Rectal smooth muscle tissue (tissue), 1 donor: ENCODE results near the gene PCBP3.
"Not testable (repeated sequence)": the region's sequence is repeated elsewhere in the genome, so short reads cannot be mapped to it uniquely, and the experiment has no call there.

Experiments
- H3K27ac ChIP-seq: one replicate; pipeline ENCODE4 v1.7.0; 2013; ENCODE audit warnings: low read depth, low read length, inconsistent platforms
- H3K27me3 ChIP-seq: one replicate; pipeline ENCODE4 v1.7.0; 2013; ENCODE audit warnings: low read length; ENCODE audit not compliant: control insufficient read depth, insufficient read depth
- H3K36me3 ChIP-seq: one replicate; pipeline ENCODE4 v1.7.0; 2013; ENCODE audit warnings: low read length; ENCODE audit not compliant: control insufficient read depth, insufficient read depth
- H3K4me1 ChIP-seq: one replicate; pipeline ENCODE4 v1.7.0; 2013; ENCODE audit warnings: low read length; ENCODE audit not compliant: control insufficient read depth, insufficient read depth
- H3K4me3 ChIP-seq: one replicate; pipeline ENCODE4 v1.7.0; 2013; ENCODE audit warnings: low read length
- H3K9ac ChIP-seq: one replicate; pipeline ENCODE4 v1.7.0; 2013; ENCODE audit warnings: low read length

Gene PCBP3

DNA sequence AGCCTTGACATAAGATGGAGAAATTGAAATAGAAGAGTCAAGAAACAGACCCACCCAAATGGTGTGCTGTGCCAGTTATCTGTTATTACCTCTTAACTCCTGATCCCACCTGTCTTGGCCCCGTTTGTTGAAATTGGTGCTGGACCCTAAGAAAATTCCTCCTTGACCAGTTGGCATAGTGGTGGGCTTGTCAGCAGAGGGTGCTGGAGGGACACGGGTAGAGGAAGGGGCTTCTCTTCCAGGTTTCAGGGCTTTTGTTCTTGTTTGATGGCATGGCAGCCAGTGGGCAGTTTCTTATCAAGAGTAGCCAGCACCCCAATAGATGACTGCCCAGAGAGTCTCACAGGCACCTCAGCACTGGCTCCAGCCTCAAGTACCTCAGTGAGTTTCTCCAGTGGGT, 51.6 kb downstream of the PCBP3 start:
- no peak overlapping the region for H3K4me3 ChIP-seq
- no peak overlapping the region for H3K27ac ChIP-seq
- H3K36me3 ChIP-seq = no peaks in the 10 kb centered on the region
- no peak overlapping the region for H3K9ac ChIP-seq
- peaks cover 3% of the 10 kb centered on the region for H3K4me1 ChIP-seq
- no peaks in the 10 kb centered on the region for H3K27me3 ChIP-seq

DNA sequence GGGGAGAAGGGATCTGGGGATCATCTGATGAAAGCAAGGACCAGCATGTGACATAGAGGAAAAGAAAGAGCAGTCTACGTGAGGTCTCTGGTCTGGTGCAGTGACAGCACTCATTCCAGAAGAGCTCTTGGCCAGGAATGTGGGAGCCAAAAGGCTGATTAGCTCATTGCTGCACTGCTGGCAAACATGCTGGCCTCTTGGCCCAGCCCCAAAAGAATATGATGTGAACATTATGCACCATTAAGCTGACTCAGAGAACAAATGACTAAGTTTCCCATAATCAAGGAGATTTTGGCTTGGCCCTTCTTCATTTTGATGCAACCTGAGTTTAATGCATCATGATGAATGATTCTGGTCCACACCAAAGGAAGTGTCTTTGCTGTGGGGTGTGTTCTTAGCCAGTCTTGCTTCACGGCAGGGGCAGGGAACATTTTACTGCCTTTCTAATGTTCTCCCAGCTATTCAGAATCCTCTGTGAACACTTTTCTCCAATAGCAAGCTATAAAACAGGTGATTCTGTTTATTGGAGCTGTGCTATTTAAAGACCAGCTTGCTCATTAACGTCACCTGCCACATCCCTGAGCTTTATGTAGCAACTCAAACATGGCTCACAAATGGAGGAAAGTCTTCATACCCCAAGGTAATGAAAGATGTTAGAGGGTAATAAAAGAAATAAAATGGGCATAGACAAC, 55.1 kb downstream of the PCBP3 start:
- H3K4me3 ChIP-seq = no peak overlapping the region
- H3K9ac ChIP-seq = no peak overlapping the region
- H3K4me1 ChIP-seq = peaks cover 3% of the 10 kb centered on the region
- no peak overlapping the region for H3K27ac ChIP-seq
- no peaks in the 10 kb centered on the region for H3K27me3 ChIP-seq
- no peaks in the 10 kb centered on the region for H3K36me3 ChIP-seq

DNA sequence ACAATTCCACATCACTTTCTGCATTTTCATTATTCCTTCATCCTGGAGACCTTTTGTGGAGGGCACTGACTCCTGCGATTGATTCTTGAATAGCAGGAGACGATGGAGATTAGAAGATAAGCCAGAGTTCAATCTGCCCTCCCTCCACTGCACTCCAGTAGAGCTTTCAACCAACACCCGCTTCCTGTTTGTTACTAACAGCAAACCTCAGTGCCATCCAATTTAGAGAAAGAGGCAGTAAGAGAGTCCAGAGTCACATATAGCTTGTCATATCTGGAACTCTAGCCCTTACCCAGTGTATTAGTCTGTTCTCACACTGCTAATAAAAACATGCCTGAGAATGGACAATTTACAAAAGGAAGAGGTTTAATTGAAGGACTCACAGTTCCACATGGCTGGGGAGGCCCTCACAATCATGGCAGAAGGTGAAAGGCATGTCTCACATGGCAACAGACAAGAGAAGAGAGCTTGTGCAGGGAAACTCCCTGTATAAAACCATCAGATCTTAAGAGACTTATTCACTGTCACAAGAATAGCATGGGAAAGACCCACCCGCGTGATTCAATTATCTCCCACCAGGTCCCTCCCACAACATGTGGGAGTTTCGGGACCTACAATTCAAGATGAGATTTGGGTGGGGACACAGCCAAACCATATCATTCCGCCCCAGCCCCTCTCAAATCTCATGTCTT, 55.9 kb downstream of the PCBP3 start:
- no peaks in the 10 kb centered on the region for H3K27me3 ChIP-seq
- H3K36me3 ChIP-seq = no peaks in the 10 kb centered on the region
- peaks cover 3% of the 10 kb centered on the region for H3K4me1 ChIP-seq
- no peak overlapping the region for H3K4me3 ChIP-seq
- no peak overlapping the region for H3K27ac ChIP-seq
- H3K9ac ChIP-seq = no peak overlapping the region

DNA sequence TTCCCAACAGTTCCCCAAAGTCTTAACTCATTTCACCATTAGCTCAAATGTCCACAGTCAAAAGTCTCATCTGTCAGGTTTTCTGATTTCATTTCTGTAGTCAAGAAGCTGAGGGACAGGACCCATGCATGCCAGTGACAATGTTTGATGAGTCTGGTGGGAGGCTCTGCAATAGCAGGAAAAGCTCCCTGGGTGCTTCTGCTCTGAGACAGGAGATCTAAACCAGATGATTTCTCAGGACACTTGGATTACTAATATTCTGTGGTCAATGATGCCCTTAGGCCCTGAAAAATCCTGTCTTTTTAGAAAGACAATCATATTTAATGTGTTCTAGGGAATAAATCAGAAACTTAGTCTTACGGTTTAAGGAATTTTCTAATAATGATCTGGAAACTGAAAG, 56.4 kb downstream of the PCBP3 start:
- Histone ChIP-seq H3K4me1 (peaks cover 3% of the 10 kb centered on the region), H3K27ac (no peak overlapping the region), H3K27me3 (no peaks in the 10 kb centered on the region), H3K4me3 (no peak overlapping the region), H3K36me3 (no peaks in the 10 kb centered on the region), H3K9ac (no peak overlapping the region)

DNA sequence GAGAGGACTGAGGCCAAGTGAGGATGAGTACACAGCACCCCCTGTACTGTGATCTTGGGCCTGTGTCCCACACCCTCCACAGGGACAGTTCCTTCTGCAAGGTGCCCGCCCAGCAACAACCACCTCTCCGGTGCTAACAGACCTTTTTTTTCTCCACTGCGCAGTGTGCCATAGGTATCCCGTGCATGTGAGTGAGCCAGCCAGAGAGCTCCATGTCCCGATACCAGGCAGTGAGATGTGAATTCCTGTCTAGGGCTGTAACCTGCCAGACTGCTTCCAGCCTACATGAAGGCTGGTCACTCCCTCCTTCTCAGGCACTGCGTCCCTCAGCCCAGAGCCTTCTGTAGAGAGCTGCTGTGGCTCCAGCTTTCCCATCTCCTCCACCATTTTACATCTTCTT, 56.9 kb downstream of the PCBP3 start:
- Histone ChIP-seq H3K4me1 (peaks cover 3% of the 10 kb centered on the region), H3K36me3 (no peaks in the 10 kb centered on the region), H3K27me3 (no peaks in the 10 kb centered on the region), H3K4me3 (no peak overlapping the region), H3K9ac (no peak overlapping the region), H3K27ac (no peak overlapping the region)

DNA sequence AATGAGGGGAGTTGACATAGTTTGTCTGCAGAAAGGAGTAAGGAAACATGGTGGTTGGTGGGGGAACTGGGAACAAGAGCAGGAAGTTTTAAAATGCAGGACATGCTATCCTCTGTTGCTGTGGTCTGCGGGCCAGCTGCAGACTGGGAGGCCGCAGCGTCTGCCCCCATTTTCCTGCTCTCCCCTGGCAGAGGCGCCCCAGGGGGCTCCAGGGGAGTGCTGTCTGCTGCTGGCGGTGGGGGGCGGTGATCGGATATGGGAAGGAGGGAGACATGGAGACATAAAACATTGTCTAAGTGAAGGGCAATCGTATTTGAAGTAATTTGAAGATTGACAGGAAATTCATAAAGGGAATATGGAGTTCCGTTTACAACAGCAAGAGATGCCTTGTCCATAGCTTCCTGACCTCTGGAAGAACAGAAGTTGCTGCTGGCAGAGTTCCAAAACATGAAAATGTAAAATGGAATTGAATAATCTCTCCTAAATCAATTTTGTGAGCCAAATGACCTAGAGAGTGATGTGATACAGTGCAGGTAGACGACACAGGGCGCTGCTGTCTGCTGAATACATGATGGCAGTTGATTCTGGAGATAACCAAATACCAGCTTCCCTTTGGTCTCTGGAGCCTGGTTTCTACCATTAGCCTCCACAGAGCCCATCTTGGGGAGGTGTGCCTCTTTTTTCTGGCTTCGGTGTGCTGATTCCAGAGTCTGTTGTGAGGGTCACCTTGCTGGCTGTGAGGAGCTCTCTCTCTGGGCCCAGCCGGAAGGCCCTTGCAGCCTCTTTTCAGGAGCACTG, 61.0 kb downstream of the PCBP3 start:
- no peaks in the 10 kb centered on the region for H3K27me3 ChIP-seq
- H3K4me3 ChIP-seq = no peak overlapping the region
- no peaks in the 10 kb centered on the region for H3K4me1 ChIP-seq
- H3K9ac ChIP-seq = no peak overlapping the region
- no peak overlapping the region for H3K27ac ChIP-seq
- H3K36me3 ChIP-seq = no peaks in the 10 kb centered on the region

DNA sequence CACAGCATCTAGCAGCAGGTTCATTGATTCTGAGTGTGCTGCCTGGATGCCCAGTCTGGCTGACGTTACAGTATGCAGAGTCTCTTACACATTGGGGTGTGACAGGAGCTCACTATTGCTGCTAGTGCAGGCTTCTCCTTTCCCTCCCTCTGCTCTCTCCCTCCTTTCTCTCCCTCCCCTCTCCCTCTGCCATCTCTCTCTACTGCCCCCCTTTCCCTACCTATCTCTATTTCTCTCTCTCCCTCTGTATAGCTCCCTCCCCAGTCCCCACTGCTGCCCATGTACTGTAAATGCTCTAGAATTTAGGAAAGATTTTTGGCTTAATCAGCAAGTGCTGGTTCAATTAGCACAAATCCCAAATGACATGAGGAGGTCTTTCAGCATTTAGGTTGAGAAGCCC, 62.8 kb downstream of the PCBP3 start:
- Histone ChIP-seq H3K4me3 (no peak overlapping the region), H3K36me3 (no peaks in the 10 kb centered on the region), H3K9ac (no peak overlapping the region), H3K27ac (no peak overlapping the region), H3K27me3 (no peaks in the 10 kb centered on the region), H3K4me1 (no peaks in the 10 kb centered on the region)

DNA sequence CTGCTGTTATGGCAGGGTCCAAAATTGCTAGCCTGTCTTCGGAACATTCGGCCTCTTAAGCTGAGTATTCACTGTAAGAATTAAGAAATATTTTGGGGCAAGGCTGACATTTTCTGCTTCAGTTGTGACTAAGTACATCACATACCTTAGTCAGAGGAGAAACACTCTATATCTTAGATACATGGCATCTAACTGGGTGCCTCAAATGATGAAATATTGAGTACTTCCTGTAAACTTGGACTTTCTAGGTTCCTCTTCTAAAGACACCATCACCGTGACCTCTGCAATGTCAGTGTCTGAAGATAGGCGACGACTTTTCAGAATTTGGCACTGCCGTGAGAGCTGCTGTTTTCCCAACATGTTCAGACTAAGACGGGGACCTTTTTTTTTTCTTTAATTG, 65.6 kb downstream of the PCBP3 start:
- no peak overlapping the region for H3K4me3 ChIP-seq

DNA sequence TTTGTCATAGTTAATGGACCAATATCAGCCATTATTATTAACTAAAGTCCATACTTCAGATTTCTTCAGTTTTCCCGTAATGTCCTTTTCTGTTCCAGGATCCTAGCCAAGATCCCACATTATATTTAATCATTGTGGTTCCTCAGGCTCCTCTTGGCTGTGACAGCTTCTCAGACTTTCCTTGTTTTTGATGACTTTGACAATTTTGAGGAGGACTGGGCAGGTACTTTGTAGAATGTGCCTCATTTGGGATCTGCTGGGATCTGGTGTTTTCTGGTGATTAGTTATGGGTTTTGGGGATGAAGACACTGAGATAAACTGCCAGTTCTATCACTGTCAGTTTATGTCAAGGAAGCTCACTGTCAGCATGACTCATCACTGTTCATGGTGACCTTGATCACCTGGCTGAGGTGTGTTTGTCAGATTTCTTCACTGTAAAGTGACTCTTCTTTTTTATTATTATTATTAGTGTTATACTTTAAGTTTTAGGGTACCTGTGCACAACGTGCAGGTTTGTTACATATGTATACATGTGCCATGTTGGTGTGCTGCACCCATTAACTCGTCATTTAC, 66.3 kb downstream of the PCBP3 start:
- Histone ChIP-seq H3K4me1 (no peaks in the 10 kb centered on the region), H3K27ac (no peak overlapping the region), H3K9ac (no peak overlapping the region), H3K4me3 (no peak overlapping the region), H3K36me3 (no peaks in the 10 kb centered on the region), H3K27me3 (no peaks in the 10 kb centered on the region)

More for the DNA sequence above, 65.6 kb downstream of the PCBP3 start:
- no peaks in the 10 kb centered on the region for H3K27me3 ChIP-seq
- no peaks in the 10 kb centered on the region for H3K4me1 ChIP-seq
- no peak overlapping the region for H3K9ac ChIP-seq
- H3K36me3 ChIP-seq = no peaks in the 10 kb centered on the region
- no peak overlapping the region for H3K27ac ChIP-seq

DNA sequence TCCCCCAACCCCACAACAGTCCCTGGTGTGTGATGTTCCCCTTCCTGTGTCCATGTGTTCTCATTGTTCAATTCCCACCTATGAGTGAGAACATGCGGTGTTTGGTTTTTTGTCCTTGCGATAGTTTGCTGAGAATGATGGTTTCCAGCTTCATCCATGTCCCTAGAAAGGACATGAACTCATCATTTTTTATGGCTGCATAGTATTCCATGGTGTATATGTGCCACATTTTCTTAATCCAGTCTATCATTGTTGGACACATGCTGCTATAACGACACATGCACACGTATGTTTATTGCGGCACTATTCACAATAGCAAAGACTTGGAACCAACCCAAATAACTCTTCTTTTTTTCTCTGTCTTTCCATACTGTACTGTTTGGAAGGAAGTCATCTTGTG, 66.8 kb downstream of the PCBP3 start:
- H3K36me3 ChIP-seq, H3K4me1 ChIP-seq, H3K4me3 ChIP-seq, H3K27me3 ChIP-seq, H3K27ac ChIP-seq, H3K9ac ChIP-seq: not testable (repeated sequence)

DNA sequence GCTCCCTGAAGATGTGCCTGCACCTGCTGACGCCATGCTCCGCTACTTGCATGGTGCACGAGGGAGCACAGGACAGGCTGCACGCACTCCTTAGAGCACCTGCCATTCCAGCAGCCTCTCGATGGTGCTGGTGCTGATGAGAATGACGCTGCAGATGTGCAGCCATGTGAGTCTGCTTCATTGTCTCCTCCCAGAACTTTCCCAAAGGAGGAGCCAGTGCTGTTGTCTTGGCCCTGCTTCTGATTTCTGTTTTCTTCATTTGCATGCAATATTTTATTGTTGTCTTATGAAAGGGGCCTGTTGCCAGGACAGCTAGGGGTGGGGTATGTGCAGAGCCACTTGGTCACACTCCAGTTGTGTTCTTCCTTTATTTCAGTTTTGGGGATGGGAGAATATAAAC, 70.1 kb downstream of the PCBP3 start:
- Histone ChIP-seq H3K4me3 (no peak overlapping the region), H3K27me3 (no peaks in the 10 kb centered on the region), H3K36me3 (no peaks in the 10 kb centered on the region), H3K27ac (no peak overlapping the region), H3K9ac (no peak overlapping the region), H3K4me1 (no peaks in the 10 kb centered on the region)

DNA sequence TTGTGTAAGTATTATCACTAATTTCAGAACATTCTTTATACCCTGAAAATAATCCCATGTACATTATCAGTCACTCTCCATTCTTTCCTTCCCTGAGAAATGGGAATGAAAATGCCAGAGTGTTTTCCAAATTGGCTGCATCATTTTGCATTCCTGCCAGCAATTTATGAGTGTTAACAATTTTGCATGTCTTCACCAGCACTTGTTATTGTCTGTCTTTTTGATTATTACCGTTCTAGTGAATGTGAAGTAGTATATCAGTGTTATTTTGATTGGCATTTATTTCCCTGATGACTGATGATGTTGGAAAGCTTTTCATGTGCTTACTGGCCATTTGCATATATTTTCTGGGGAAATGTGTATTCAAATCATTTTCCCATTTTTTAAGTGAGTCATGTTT, 71.9 kb downstream of the PCBP3 start:
- Histone ChIP-seq H3K4me1 (no peaks in the 10 kb centered on the region), H3K27ac (no peak overlapping the region), H3K36me3 (no peaks in the 10 kb centered on the region), H3K27me3 (no peaks in the 10 kb centered on the region), H3K4me3 (no peak overlapping the region), H3K9ac (no peak overlapping the region)
